HG02610 (cell line): ENCODE results near the gene TACC2.

Experiments used
- ATAC-seq: cut with Tn5 transposase; IDR thresholded peaks from one replicate; pipeline ENCODE4 v1.9.1; 2021; ENCODE audit warnings: mild to moderate bottlenecking, moderate library complexity; ENCODE audit not compliant: unreplicated experiment

TACC2 gene

GRCh38 chr10:122290334-122290733 is 301.4 kb downstream of the TACC2 start:
- no peak for ATAC-seq

GRCh38 chr10:122290833-122291532 is 302.0 kb downstream of the TACC2 start:
- no peak for ATAC-seq

- no peak for ATAC-seq
Measured at GRCh38 chr10:122291739-122292138, 302.8 kb downstream of the TACC2 start.

GRCh38 chr10:122292376-122292775 is 303.4 kb downstream of the TACC2 start:
- no peak for ATAC-seq

- ATAC-seq = no peak
Measured at GRCh38 chr10:122293156-122293960, 304.4 kb downstream of the TACC2 start.

GRCh38 chr10:122293961-122294380 is 305.0 kb downstream of the TACC2 start:
- no peak for ATAC-seq

GRCh38 chr10:122294511-122295450 is 305.8 kb downstream of the TACC2 start:
- no peak for ATAC-seq

- ATAC-seq = no peak
Measured at GRCh38 chr10:122295451-122295809, 306.5 kb downstream of the TACC2 start.

GRCh38 chr10:122296363-122297120 is 307.6 kb downstream of the TACC2 start:
- no peak for ATAC-seq

GRCh38 chr10:122297583-122297982 is 308.6 kb downstream of the TACC2 start:
- no peak for ATAC-seq

GRCh38 chr10:122298206-122298597 is 309.2 kb downstream of the TACC2 start:
- ATAC-seq = no peak

GRCh38 chr10:122298598-122299301 is 309.8 kb downstream of the TACC2 start:
- peak; percentile 59 for ATAC-seq

- ATAC-seq = no peak
Measured at GRCh38 chr10:122299423-122300075, 310.6 kb downstream of the TACC2 start.

GRCh38 chr10:122301055-122301810 is 312.3 kb downstream of the TACC2 start:
- ATAC-seq = no peak

GRCh38 chr10:122301811-122302115 is 312.8 kb downstream of the TACC2 start:
- no peak for ATAC-seq

GRCh38 chr10:122302315-122302714 is 313.4 kb downstream of the TACC2 start:
- ATAC-seq = no peak

GRCh38 chr10:122303271-122304053 is 314.5 kb downstream of the TACC2 start:
- no peak for ATAC-seq
